ENCODE results near the gene ALPK3. TPM values are rescaled to one million over a fixed set of nuclear protein-coding genes. Genes with fewer than 3 reads are reported as not detected.

Gene ALPK3
- total RNA-seq, 2 donors from 2014 or later, result 51.0 to 99.0 TPM

GRCh38 chr15:84868037-84868880 lies 51.1 kb downstream of the ALPK3 start:
- H3K4me3 ChIP-seq, result no peak overlapping the region
- no peak for TF ChIP-seq CTCF (IDR thresholded peaks at IDR 0.05)
- H3K27ac ChIP-seq, result peak overlapping the region; percentile 29 to 30
- DNase-seq (ENCODE audit: low spot score), result no peak
- peaks cover 0 to 17% of the 10 kb centered on the region in 2 donors for H3K4me1 ChIP-seq
- no peaks in the 10 kb centered on the region for H3K9me3 ChIP-seq
- no peaks in the 10 kb centered on the region for H3K27me3 ChIP-seq
- peaks cover 65% of the 10 kb centered on the region for H3K36me3 ChIP-seq

DNA sequence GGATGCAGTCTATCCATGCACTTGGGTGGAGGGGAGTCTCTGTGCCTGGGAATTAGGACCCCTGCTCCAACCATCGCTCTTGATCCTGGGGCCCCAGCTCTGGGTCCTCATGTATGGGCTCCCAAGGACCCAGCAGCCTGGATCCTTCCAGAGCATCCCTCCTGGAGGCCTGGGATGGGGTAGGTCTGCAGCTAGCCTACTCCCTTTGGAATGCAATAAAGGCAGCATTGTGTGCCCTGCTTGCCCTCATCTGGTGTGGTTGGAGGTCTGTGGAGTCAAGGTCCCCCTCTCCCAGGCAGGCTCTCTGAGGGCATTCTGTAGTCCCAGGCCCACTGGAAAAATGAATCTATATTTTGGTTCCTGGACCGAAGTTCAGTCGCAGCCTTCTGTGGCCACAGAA lies 52.4 kb downstream of the ALPK3 start:
- peaks cover 53% of the 10 kb centered on the region for H3K36me3 ChIP-seq
- no peaks in the 10 kb centered on the region for H3K27me3 ChIP-seq

GRCh38 chr15:84871428-84871985 lies 54.4 kb downstream of the ALPK3 start:
- no peak for TF ChIP-seq CTCF (IDR thresholded peaks at IDR 0.05)
- Histone ChIP-seq H3K4me1 (no peaks in the 10 kb centered on the region), H3K27ac (no peak overlapping the region), H3K4me3 (no peak overlapping the region), H3K9me3 (no peaks in the 10 kb centered on the region), H3K27me3 (no peaks in the 10 kb centered on the region), H3K36me3 (peaks cover 34% of the 10 kb centered on the region)
- DNase-seq (ENCODE audit: low spot score), result no peak

More for the DNA sequence above, 52.4 kb downstream of the ALPK3 start:
- Histone ChIP-seq H3K4me3 (no peak overlapping the region), H3K9me3 (no peaks in the 10 kb centered on the region), H3K4me1 (peaks cover 0 to 5% of the 10 kb centered on the region in 2 donors), H3K27ac (no peak overlapping the region)
- no peak for DNase-seq (ENCODE audit: low spot score)
- TF ChIP-seq CTCF (IDR thresholded peaks at IDR 0.05), result no peak

DNA sequence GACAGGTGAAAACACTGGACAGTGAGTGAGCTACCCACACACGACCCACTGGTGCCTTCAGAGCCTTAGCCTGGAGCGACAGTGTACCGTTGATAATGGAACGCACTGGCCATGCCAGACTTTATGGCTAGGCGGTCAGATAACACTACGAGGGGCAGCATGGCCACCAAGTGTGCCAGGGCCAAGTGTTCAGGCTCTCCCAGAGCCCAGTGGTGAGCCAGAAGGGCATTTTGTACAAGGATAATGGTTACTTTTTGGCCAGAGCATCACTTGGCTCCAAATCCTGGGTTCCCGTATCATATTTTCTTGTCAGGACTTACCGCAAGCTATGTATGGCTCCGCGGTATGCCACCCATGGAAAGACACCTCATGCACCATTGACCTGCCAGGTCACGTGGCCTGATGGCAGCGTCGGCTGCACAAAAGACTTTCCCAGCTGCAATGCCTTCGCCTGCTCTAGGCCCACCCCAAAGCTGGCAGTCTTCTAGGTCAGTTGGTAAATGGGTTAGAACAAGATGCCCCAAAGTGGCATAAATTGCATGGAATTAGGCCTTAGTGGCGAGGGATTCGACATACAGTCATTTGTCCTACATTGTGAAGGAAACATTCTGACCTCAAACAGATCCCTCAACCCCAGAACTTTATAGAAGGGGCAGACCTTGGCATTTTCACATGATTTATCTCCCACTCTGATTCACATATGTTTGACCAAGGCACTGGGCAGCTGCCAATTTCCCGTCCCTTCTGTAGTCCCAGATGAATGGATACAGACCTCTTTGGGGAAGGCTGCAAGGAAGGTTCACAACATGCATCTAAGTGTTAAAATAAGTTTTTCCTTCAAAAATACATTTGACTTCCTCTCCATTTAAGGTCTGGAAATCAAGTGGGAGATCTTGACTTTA lies 55.1 kb downstream of the ALPK3 start:
- no peaks in the 10 kb centered on the region for H3K4me1 ChIP-seq
- DNase-seq (ENCODE audit: low spot score), result no peak
- no peak overlapping the region for H3K4me3 ChIP-seq
- H3K9me3 ChIP-seq, result no peaks in the 10 kb centered on the region
- TF ChIP-seq CTCF (IDR thresholded peaks at IDR 0.05), result no peak
- peaks cover 27% of the 10 kb centered on the region for H3K36me3 ChIP-seq
- H3K27ac ChIP-seq, result no peak overlapping the region
- H3K27me3 ChIP-seq, result no peaks in the 10 kb centered on the region

GRCh38 chr15:84873997-84874396 lies 56.8 kb downstream of the ALPK3 start:
- Histone ChIP-seq H3K4me3 (no peak overlapping the region), H3K36me3 (peaks cover 9% of the 10 kb centered on the region), H3K9me3 (no peaks in the 10 kb centered on the region), H3K27ac (peak overlapping the region in 1 of 2 donors; percentile 31), H3K27me3 (no peaks in the 10 kb centered on the region), H3K4me1 (no peaks in the 10 kb centered on the region)
- no peak for DNase-seq (ENCODE audit: low spot score)
- TF ChIP-seq CTCF (IDR thresholded peaks at IDR 0.05), result no peak

Data from right atrium auricular region (tissue), 2 donors.